Subcutaneous adipose tissue (tissue), 4 donors: Measurements from ENCODE around the gene NOS1AP. TPM values are rescaled to one million over a fixed set of nuclear protein-coding genes. Genes with fewer than 3 reads are reported as not detected.

ENCODE experiments used
- total RNA-seq, 4 donors: library from RNA; depleted of rRNA; stranded (reverse); fragments of >200 nt; gene quantifications; one replicate each; pipeline ENCODE4 v1.1.0, GENCODE V29; 2016
- TF ChIP-seq, protein P1 (sequence below): fragments of 450-650 bp; IDR thresholded peaks from one replicate; pipeline ENCODE4 v1.5.1; 2016; ENCODE audit warnings: low read depth, mild to moderate bottlenecking, control low read depth, antibody characterized with exemption, moderate library complexity

NOS1AP gene
- total RNA-seq, 4 donors from 2014 or later, result 0.51 to 5.1 (median 0.96) TPM

GRCh38 chr1:162171111-162171510, 101.6 kb downstream of the NOS1AP start:
- TF ChIP-seq, protein P1, sequence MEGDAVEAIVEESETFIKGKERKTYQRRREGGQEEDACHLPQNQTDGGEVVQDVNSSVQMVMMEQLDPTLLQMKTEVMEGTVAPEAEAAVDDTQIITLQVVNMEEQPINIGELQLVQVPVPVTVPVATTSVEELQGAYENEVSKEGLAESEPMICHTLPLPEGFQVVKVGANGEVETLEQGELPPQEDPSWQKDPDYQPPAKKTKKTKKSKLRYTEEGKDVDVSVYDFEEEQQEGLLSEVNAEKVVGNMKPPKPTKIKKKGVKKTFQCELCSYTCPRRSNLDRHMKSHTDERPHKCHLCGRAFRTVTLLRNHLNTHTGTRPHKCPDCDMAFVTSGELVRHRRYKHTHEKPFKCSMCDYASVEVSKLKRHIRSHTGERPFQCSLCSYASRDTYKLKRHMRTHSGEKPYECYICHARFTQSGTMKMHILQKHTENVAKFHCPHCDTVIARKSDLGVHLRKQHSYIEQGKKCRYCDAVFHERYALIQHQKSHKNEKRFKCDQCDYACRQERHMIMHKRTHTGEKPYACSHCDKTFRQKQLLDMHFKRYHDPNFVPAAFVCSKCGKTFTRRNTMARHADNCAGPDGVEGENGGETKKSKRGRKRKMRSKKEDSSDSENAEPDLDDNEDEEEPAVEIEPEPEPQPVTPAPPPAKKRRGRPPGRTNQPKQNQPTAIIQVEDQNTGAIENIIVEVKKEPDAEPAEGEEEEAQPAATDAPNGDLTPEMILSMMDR, result no peak

GRCh38 chr1:162172311-162173102, 103.0 kb downstream of the NOS1AP start:
- TF ChIP-seq, protein P1, result no peak

DNA sequence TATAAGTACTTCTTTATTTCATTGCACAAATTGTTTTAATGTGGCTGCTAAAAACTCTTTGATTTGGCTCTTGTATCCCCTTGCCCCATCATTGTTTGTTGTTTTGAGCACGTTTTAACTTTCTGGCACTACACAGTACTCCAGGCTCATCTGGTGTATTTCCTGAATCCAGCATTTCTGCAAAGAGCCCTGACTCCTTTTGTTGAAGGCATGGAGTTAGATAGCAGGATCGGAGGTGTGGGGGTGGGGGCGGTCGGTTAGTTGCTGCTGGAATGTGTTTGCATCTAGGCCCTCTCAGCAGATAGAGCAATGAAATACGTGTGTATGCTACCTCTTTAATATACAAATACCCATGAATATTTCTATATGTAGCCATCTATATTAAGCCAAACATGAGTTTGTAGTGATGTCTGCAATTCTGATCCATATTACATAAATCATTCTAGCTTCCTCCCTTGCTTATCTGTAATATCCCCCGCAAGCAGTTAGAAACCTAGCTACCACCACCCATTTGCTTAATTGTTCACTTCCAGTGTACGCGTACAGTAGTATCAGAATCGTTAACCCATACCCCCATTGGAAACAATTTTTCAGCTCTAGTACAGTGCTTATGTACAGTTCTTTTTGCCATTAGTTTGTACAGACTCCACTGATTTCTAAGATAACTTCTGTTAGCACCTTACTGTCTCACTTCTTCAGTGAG, 106.0 kb downstream of the NOS1AP start:
- TF ChIP-seq, protein P1, result no peak

GRCh38 chr1:162177126-162177525, 107.6 kb downstream of the NOS1AP start:
- TF ChIP-seq, protein P1, result no peak

DNA sequence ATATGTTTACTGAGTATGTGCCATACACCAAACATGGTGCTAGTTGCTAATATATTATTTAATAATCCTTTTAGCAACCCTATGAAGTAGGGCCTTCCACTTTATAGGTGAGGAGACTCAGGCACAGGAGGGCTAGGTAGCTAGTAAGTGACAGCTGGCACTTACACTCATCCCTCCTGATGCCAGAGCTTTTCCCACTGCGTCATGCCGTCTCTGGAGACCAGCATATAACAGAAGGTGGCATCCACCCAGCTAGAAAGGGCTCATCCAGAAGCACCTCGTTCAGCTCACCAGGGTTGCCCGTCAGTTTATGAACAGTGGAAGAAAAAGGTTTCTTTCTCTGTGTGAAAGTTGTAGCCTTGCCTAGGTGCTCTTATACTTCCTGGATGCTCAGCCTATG, 108.9 kb downstream of the NOS1AP start:
- TF ChIP-seq, protein P1, result no peak

- TF ChIP-seq, protein P1, result no peak
Observed at GRCh38 chr1:162179121-162179520, 109.6 kb downstream of the NOS1AP start.

DNA sequence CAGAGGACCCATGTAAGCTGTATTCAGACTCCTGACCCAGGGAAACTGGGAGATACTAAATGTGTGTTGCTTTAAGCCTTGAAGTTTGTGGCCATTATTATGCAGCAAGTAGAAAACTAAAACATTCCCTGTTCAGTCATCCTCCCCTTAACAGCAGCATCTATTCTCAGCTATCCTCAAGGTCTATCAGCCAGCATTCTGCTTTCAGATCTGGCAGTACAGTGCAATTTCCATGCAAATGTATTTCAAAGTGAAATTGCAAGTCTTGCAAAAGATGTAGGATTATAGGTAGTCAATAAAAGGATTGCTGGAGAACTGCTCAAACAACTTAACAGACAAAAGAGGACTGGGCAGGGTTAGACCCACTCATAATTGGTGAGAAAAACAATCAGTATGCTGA, 111.3 kb downstream of the NOS1AP start:
- TF ChIP-seq, protein P1, result no peak
